Limb (tissue), 2 donors: ENCODE data around the gene LIPK.

ENCODE experiments used
- DNase-seq, 2 donors: peaks; one replicate each; pipeline ENCODE4 v3.0.0-alpha.2; 2016; ENCODE audit errors: extremely low spot score in 2 of 2

The LIPK gene

GRCh38 chr10:88783724-88784123 is 77.7 kb downstream of the LIPK start:
- no peak for DNase-seq

GRCh38 chr10:88786032-88786770 is 80.2 kb downstream of the LIPK start:
- no peak for DNase-seq

GRCh38 chr10:88787463-88787862 is 81.4 kb downstream of the LIPK start:
- no peak for DNase-seq

- no peak for DNase-seq
Measured at GRCh38 chr10:88788924-88789323, 82.9 kb downstream of the LIPK start.

- DNase-seq: no peak
Measured at GRCh38 chr10:88791924-88792323, 85.9 kb downstream of the LIPK start.

- DNase-seq: no peak
Measured at GRCh38 chr10:88792661-88793060, 86.6 kb downstream of the LIPK start.

- no peak for DNase-seq
Measured at GRCh38 chr10:88793712-88794299, 87.8 kb downstream of the LIPK start.

- no peak for DNase-seq
Measured at GRCh38 chr10:88794731-88795130, 88.7 kb downstream of the LIPK start.

GRCh38 chr10:88800152-88801125 is 94.4 kb downstream of the LIPK start:
- DNase-seq: no peak
